A549 (cell line): Measurements from ENCODE around the gene UVSSA. TPM values are rescaled to one million over a fixed set of nuclear protein-coding genes. Genes with fewer than 3 reads are reported as not detected.

Experiments
- ATAC-seq, 2 experiments: fragments of 200-7000 bp in 1 of 2; fragments of >200 bp in 1 of 2; cut with Nextera tagmentation in 1 of 2; cut with Tn5 transposase in 1 of 2; 3 replicates each; pipeline versions ENCODE4 v1.8.0 to v1.9.1; 2018 to 2020; ENCODE audit warnings: mild to moderate bottlenecking in 1 of 2, moderate library complexity in 1 of 2
- CTCF ChIA-PET: fragments of 300-600 bp; sonication (Branson Sonifier 250); formaldehyde crosslinking; extraction: SDS; loops from one replicate; lab custom pipeline; 2021; ENCODE audit warnings: antibody characterized with exemption, inconsistent platforms; lab: Yijun Ruan, JAX
- POLR2A ChIA-PET: fragments of 350-600 bp; formaldehyde crosslinking; extraction: SDS; loops from one replicate; lab custom pipeline; 2021; ENCODE audit warnings: antibody characterized with exemption, inconsistent platforms; lab: Yijun Ruan, JAX
- DNase-seq, 2 experiments: peaks; one replicate each; pipeline versions ENCODE4 v3.0.0 to v3.0.0-alpha.2; 2011 to 2016; ENCODE audit warnings: low read depth in 1 of 2, low spot score in 1 of 2
- FAIRE-seq: peaks from 2 replicates; lab custom pipeline; 2011; peaks lifted over from hg19 to GRCh38; lab: Jason Lieb, UNC
- H3K27ac ChIP-seq, 2 experiments: fragments of >200 bp; sonication (Bioruptor Twin); formaldehyde crosslinking; 3 replicates each; pipeline ENCODE4 v1.5.1; 2016 to 2017
- H3K4me1 ChIP-seq: fragments of >200 bp; sonication (Bioruptor Twin); formaldehyde crosslinking; 3 replicates; pipeline ENCODE4 v1.6.1; 2016
- H3K4me2 ChIP-seq: fragments of >200 bp; sonication (Bioruptor Twin); formaldehyde crosslinking; 3 replicates; pipeline ENCODE4 v1.6.1; 2016
- H3K4me3 ChIP-seq: fragments of >200 bp; sonication (Bioruptor Twin); formaldehyde crosslinking; 3 replicates; pipeline ENCODE4 v1.5.1; 2016
- H3K9me3 ChIP-seq: fragments of >200 bp; sonication (Bioruptor Twin); formaldehyde crosslinking; 3 replicates; pipeline ENCODE4 v1.6.1; 2016
- CEBPB ChIP-seq, 2 experiments: fragments of >200 bp in 1 of 2; sonication (Bioruptor Twin) in 1 of 2; formaldehyde crosslinking in 1 of 2; IDR thresholded peaks; 2 replicates each; pipeline ENCODE4 v1.6.1; 2012 to 2016
- CHD4 ChIP-seq: fragments of 200-600 bp; sonication (generic); IDR thresholded peaks from 2 replicates; pipeline ENCODE4 v1.6.1; 2016; ENCODE audit warnings: antibody characterized with exemption, mild to moderate bottlenecking, borderline replicate concordance
- CTCF ChIP-seq: fragments of >200 bp; sonication (Bioruptor Twin); formaldehyde crosslinking; IDR thresholded peaks from 3 replicates; pipeline ENCODE4 v1.5.1; 2016
- GATA3 ChIP-seq: IDR thresholded peaks from 2 replicates; pipeline ENCODE4 v1.6.1; 2012; ENCODE audit warnings: borderline replicate concordance
- HEYL ChIP-seq: fragments of 250-450 bp; sonication (Bioruptor Pico); IDR thresholded peaks from 2 replicates; pipeline ENCODE4 v1.8.0; 2021; ENCODE audit warnings: mild to moderate bottlenecking, moderate library complexity
- KDM1A ChIP-seq: fragments of 200-600 bp; sonication (generic); IDR thresholded peaks from 2 replicates; pipeline ENCODE4 v1.6.1; 2016; ENCODE audit warnings: low read depth, mild to moderate bottlenecking
- KDM5A ChIP-seq: fragments of 200-600 bp; sonication (generic); IDR thresholded peaks from 2 replicates; pipeline ENCODE4 v1.6.1; 2016; ENCODE audit warnings: antibody characterized with exemption, mild to moderate bottlenecking
- MAFK ChIP-seq: fragments of 450-650 bp; IDR thresholded peaks from 2 replicates; pipeline ENCODE4 v1.6.1; 2014; ENCODE audit not compliant: partially characterized antibody
- MAZ ChIP-seq: fragments of 150-350 bp; IDR thresholded peaks from 2 replicates; pipeline ENCODE4 v1.6.1; 2014; ENCODE audit warnings: antibody characterized with exemption, low read depth, low read length, borderline replicate concordance
- NFE2L2 ChIP-seq: fragments of 150-350 bp; conservative IDR thresholded peaks from 2 replicates; pipeline ENCODE4 v1.6.1; 2014; ENCODE audit warnings: low read length
- PHF8 ChIP-seq: fragments of 200-600 bp; sonication (generic); IDR thresholded peaks from 2 replicates; pipeline ENCODE4 v1.6.1; 2016; ENCODE audit warnings: low read depth, mild to moderate bottlenecking, antibody characterized with exemption, moderate library complexity, borderline replicate concordance
- POLR2A ChIP-seq: IDR thresholded peaks from 2 replicates; pipeline ENCODE4 v1.6.1; 2012; ENCODE audit warnings: mild to moderate bottlenecking, low read length
- POLR2AphosphoS2 ChIP-seq: conservative IDR thresholded peaks from 2 replicates; pipeline ENCODE4 v1.6.1; 2012; ENCODE audit warnings: low read length, improper control_type of control experiment, inconsistent platforms
- REST ChIP-seq: fragments of 200-600 bp; sonication (generic); IDR thresholded peaks from 2 replicates; pipeline ENCODE4 v1.6.1; 2016; ENCODE audit warnings: antibody characterized with exemption, mild to moderate bottlenecking, moderate library complexity
- RNF2 ChIP-seq: fragments of 200-600 bp; sonication (generic); IDR thresholded peaks from 2 replicates; pipeline ENCODE4 v1.6.1; 2016; ENCODE audit warnings: low read depth, mild to moderate bottlenecking, antibody characterized with exemption, moderate library complexity, borderline replicate concordance
- SMC3 ChIP-seq: fragments of >200 bp; sonication (Bioruptor Twin); formaldehyde crosslinking; IDR thresholded peaks from 3 replicates; pipeline ENCODE4 v1.6.1; 2018; ENCODE audit warnings: inconsistent platforms
- ZSCAN20 ChIP-seq: fragments of 250-450 bp; sonication (Bioruptor Pico); IDR thresholded peaks from 2 replicates; pipeline ENCODE4 v1.8.0; 2022; ENCODE audit warnings: mild to moderate bottlenecking, moderate library complexity
- WGBS: methylation state at CpG from one replicate; pipeline ENCODE4 v1.1.6; 2017; ENCODE audit errors: missing lambda C conversion rate; 5-methylcytosine and 5-hydroxymethylcytosine counted together
- polyA plus RNA-seq, 4 experiments: library from polyadenylated mRNA; depleted of rRNA in 3 of 4; stranded (reverse); fragments of >200 nt; fragmentation: RNase III in 1 of 4; extraction: RNeasy Plus Mini Kit Qiagen cat#74134 plus additional on column Dnase treatment in 1 of 4; gene quantifications; 2 replicates in 3 of 4; 3 replicates in 1 of 4; pipeline ENCODE4 v1.2.3, GENCODE V29; 2011 to 2017
- TF ChIP-seq, protein P1 (sequence below): fragments of 250-450 bp; sonication (Bioruptor Pico); IDR thresholded peaks from 2 replicates; pipeline ENCODE4 v1.5.0; 2020; ENCODE audit warnings: low read depth, mild to moderate bottlenecking, moderate library complexity
- TF ChIP-seq, protein P2 (sequence below): fragments of 150-350 bp; IDR thresholded peaks from 2 replicates; pipeline ENCODE4 v1.6.1; 2014; ENCODE audit warnings: low read depth, mild to moderate bottlenecking, low read length

UVSSA gene
- polyA plus RNA-seq, 2 of the 4 experiments (the other 2 are of a cell fraction): 4.5 to 6.9 TPM

DNA sequence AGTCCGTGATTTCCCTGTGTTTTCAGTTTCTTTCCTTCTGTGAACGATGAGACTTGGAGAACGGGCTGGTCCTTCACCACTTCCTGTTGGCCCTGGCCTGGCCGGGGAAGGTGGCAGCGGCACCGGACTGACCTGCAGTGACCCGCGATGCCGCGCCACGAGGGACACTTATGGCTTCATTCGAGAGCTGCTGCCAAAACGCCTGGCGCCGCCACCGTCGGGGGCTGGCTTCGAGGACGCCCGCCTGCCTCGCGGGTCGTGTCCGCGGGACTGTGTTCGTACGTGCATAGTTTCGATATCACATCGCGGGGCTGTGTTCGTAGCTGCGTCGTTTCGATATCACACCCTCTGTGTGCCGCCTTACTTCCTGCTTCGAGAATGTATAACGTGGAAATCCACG, 7.5 kb upstream of the UVSSA start:
- POLR2A ChIA-PET: no interaction called here
- Histone ChIP-seq H3K4me1 (no peaks in the 10 kb centered on the region), H3K4me2 (no peak overlapping the region), H3K4me3 (no peak overlapping the region), H3K27ac (no peak overlapping the region), H3K9me3 (no peaks in the 10 kb centered on the region)
- DNase-seq: no peak
- ATAC-seq: no peak
- CTCF ChIA-PET: interaction anchor here (0.6 to 1.2 kb wide), 2 partner anchors 13 to 87 kb away, joined by 3 read pairs; no protein-coding TSS in a partner anchor
- 97% methylated on average over 38 of the region's 38 CpGs for WGBS
- FAIRE-seq: no peak
- TF ChIP-seq NFE2L2: no peak
- no peak for TF ChIP-seq CTCF
- no peak for TF ChIP-seq REST
- no peak for TF ChIP-seq CHD4
- no peak for TF ChIP-seq KDM1A

- no peaks in the 10 kb centered on the region; the same call in 2 of the 3 replicates for H3K4me1 ChIP-seq
- CTCF ChIA-PET: interaction anchor here (0.6 to 1.2 kb wide), 3 partner anchors 12 to 88 kb away, joined by 3 read pairs; no protein-coding TSS in a partner anchor
- 90% methylated on average over 19 of the region's 29 CpGs for WGBS
- DNase-seq (no peak), FAIRE-seq (no peak), ATAC-seq (no peak)
- no peaks in the 10 kb centered on the region for H3K9me3 ChIP-seq
- H3K4me2 ChIP-seq: no peak overlapping the region
- no peak overlapping the region for H3K4me3 ChIP-seq
- H3K27ac ChIP-seq: no peak overlapping the region
- TF ChIP-seq KDM5A (no peak), POLR2A (no peak), RNF2 (no peak), MAFK (no peak), SMC3 (no peak)
- TF ChIP-seq, protein P1, sequence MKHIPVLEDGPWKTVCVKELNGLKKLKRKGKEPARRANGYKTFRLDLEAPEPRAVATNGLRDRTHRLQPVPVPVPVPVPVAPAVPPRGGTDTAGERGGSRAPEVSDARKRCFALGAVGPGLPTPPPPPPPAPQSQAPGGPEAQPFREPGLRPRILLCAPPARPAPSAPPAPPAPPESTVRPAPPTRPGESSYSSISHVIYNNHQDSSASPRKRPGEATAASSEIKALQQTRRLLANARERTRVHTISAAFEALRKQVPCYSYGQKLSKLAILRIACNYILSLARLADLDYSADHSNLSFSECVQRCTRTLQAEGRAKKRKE (CRISPR knock-in tag): no peak
- TF ChIP-seq, protein P2, sequence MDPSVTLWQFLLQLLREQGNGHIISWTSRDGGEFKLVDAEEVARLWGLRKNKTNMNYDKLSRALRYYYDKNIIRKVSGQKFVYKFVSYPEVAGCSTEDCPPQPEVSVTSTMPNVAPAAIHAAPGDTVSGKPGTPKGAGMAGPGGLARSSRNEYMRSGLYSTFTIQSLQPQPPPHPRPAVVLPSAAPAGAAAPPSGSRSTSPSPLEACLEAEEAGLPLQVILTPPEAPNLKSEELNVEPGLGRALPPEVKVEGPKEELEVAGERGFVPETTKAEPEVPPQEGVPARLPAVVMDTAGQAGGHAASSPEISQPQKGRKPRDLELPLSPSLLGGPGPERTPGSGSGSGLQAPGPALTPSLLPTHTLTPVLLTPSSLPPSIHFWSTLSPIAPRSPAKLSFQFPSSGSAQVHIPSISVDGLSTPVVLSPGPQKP: no peak
- POLR2A ChIA-PET: no interaction called here
These were observed 6.7 kb upstream of the UVSSA start for GRCh38 chr4:1340181-1340747.

GRCh38 chr4:1340861-1341260, 6.1 kb upstream of the UVSSA start:
- no peak for DNase-seq
- Histone ChIP-seq H3K4me2 (no peak overlapping the region), H3K4me3 (no peak overlapping the region), H3K27ac (no peak overlapping the region), H3K9me3 (no peaks in the 10 kb centered on the region), H3K4me1 (no peaks in the 10 kb centered on the region; the same call in 2 of the 3 replicates)
- CTCF ChIA-PET: interaction anchor here (0.6 to 1.2 kb wide), 2 partner anchors 12 to 14 kb away, joined by 3 read pairs; no protein-coding TSS in a partner anchor
- 96% methylated on average over 10 of the region's 20 CpGs for WGBS
- FAIRE-seq: no peak
- no peak for ATAC-seq
- POLR2A ChIA-PET: no interaction called here
- no peak for TF ChIP-seq MAZ
- no peak for TF ChIP-seq PHF8
- TF ChIP-seq CEBPB (IDR thresholded peaks at IDR 0.05): no peak
- no peak for TF ChIP-seq REST
- no peak for TF ChIP-seq POLR2AphosphoS2
- TF ChIP-seq ZSCAN20: no peak
- TF ChIP-seq CTCF: no peak
- TF ChIP-seq GATA3: no peak
- no peak for TF ChIP-seq HEYL
